Measurements from ENCODE around the gene XYLT1.

Gene XYLT1

GRCh38 chr16:17457997-17458396, 12.8 kb downstream of the XYLT1 start:
- no peak for DNase-seq

- no peak for DNase-seq
These were observed 13.2 kb downstream of the XYLT1 start for GRCh38 chr16:17457513-17457912.

- DNase-seq = no peak
These were observed 16.5 kb downstream of the XYLT1 start for GRCh38 chr16:17454162-17454730.

GRCh38 chr16:17453364-17454038, 17.3 kb downstream of the XYLT1 start:
- DNase-seq = no peak

GRCh38 chr16:17452922-17453321, 17.8 kb downstream of the XYLT1 start:
- DNase-seq = no peak

GRCh38 chr16:17451843-17452242, 18.9 kb downstream of the XYLT1 start:
- no peak for DNase-seq

GRCh38 chr16:17450291-17450690, 20.5 kb downstream of the XYLT1 start:
- DNase-seq = no peak

GRCh38 chr16:17448640-17449638, 21.8 kb downstream of the XYLT1 start:
- DNase-seq = peak; percentile 5

GRCh38 chr16:17447101-17447569, 23.6 kb downstream of the XYLT1 start:
- no peak for DNase-seq

- no peak for DNase-seq
These were observed 24.1 kb downstream of the XYLT1 start for GRCh38 chr16:17446661-17447060.

- no peak for DNase-seq
These were observed 25.3 kb downstream of the XYLT1 start for GRCh38 chr16:17445421-17445820.

- DNase-seq = no peak
These were observed 26.1 kb downstream of the XYLT1 start for GRCh38 chr16:17444658-17445057.

GRCh38 chr16:17440131-17440530, 30.6 kb downstream of the XYLT1 start:
- DNase-seq = no peak

GRCh38 chr16:17439580-17439979, 31.2 kb downstream of the XYLT1 start:
- no peak for DNase-seq

GRCh38 chr16:17437981-17438380, 32.8 kb downstream of the XYLT1 start:
- no peak for DNase-seq

GRCh38 chr16:17437127-17437720, 33.5 kb downstream of the XYLT1 start:
- no peak for DNase-seq

- no peak for DNase-seq
These were observed 35.4 kb downstream of the XYLT1 start for GRCh38 chr16:17435318-17435717.

GRCh38 chr16:17433577-17434451, 36.9 kb downstream of the XYLT1 start:
- no peak for DNase-seq

- DNase-seq = no peak
These were observed 37.7 kb downstream of the XYLT1 start for GRCh38 chr16:17432901-17433576.

- DNase-seq = no peak
These were observed 38.7 kb downstream of the XYLT1 start for GRCh38 chr16:17431968-17432625.

- no peak for DNase-seq
These were observed 39.7 kb downstream of the XYLT1 start for GRCh38 chr16:17431012-17431411.

Data from T-helper 9 cell (primary cell).